Endothelial cell of hepatic sinusoid (primary cell): ENCODE data around the gene NRIP3.
"Not testable (repeated sequence)": the region's sequence is repeated elsewhere in the genome, so short reads cannot be mapped to it uniquely, and the experiment has no call there.

ENCODE experiments used
- in situ Hi-C: cut with HindIII; loops from 2 replicates; pipeline ENCODE4 v1.10.0; 2017; ENCODE audit warnings: low sequenced_read_pairs

Gene NRIP3

GRCh38 chr11:9016916-9017642, 13.3 kb upstream of the NRIP3 start:
- in situ Hi-C loops = no loop called here

- in situ Hi-C loops = no loop called here
Measured at GRCh38 chr11:9015677-9016076, 11.9 kb upstream of the NRIP3 start.

- in situ Hi-C loops = loop anchor here (5.0 kb wide), 1 partner anchor 62 kb away; no protein-coding TSS in a partner anchor
Measured at GRCh38 chr11:9014826-9015225, 11.0 kb upstream of the NRIP3 start.

GRCh38 chr11:9013373-9013772, 9.6 kb upstream of the NRIP3 start:
- in situ Hi-C loops = loop anchor here (5.0 kb wide), 1 partner anchor 64 kb away; no protein-coding TSS in a partner anchor

GRCh38 chr11:9009538-9009937, 5.7 kb upstream of the NRIP3 start:
- in situ Hi-C loops = not testable (repeated sequence)

GRCh38 chr11:9008661-9009060, 4.9 kb upstream of the NRIP3 start:
- in situ Hi-C loops = no loop called here

GRCh38 chr11:9008011-9008550, 4.3 kb upstream of the NRIP3 start:
- in situ Hi-C loops = no loop called here

GRCh38 chr11:9005087-9005486, 1.3 kb upstream of the NRIP3 start:
- in situ Hi-C loops = no loop called here

GRCh38 chr11:9004183-9004926, 554 bp upstream of the NRIP3 start:
- in situ Hi-C loops = no loop called here

GRCh38 chr11:9002920-9003572, 755 bp downstream of the NRIP3 start:
- in situ Hi-C loops = no loop called here

- in situ Hi-C loops = no loop called here
Measured at GRCh38 chr11:9001736-9002135, 2.1 kb downstream of the NRIP3 start.

- in situ Hi-C loops = no loop called here
Measured at GRCh38 chr11:8998017-8998416, 5.8 kb downstream of the NRIP3 start.

- in situ Hi-C loops = no loop called here
Measured at GRCh38 chr11:8997451-8997850, 6.3 kb downstream of the NRIP3 start.

- in situ Hi-C loops = no loop called here
Measured at GRCh38 chr11:8989453-8989852, 14.3 kb downstream of the NRIP3 start.

GRCh38 chr11:8988329-8989234, 15.2 kb downstream of the NRIP3 start:
- in situ Hi-C loops = no loop called here

GRCh38 chr11:8987446-8987845, 16.4 kb downstream of the NRIP3 start:
- in situ Hi-C loops = no loop called here

- in situ Hi-C loops = not testable (repeated sequence)
Measured at GRCh38 chr11:8986772-8987171, 17.0 kb downstream of the NRIP3 start.

- in situ Hi-C loops = no loop called here
Measured at GRCh38 chr11:8985462-8985861, 18.3 kb downstream of the NRIP3 start.

- in situ Hi-C loops = no loop called here
Measured at GRCh38 chr11:8983552-8983951, 20.2 kb downstream of the NRIP3 start.

- in situ Hi-C loops = no loop called here
Measured at GRCh38 chr11:8980485-8980884, 23.3 kb downstream of the NRIP3 start.
